Esophagus (tissue), 2 donors: ENCODE results near the gene SLC8B1. TPM values are rescaled to one million over a fixed set of nuclear protein-coding genes. Genes with fewer than 3 reads are reported as not detected.

Source experiments
- polyA plus RNA-seq, 2 donors: library from polyadenylated mRNA; stranded (reverse); fragments of 200-250 nt; gene quantifications; one replicate each; pipeline ENCODE4 v1.2.3, GENCODE V29; 2013
- donor health status: healthy with polysubstance abuse.
- donor health status: Bipolar disorder and iron deficiency.

Gene SLC8B1
- polyA plus RNA-seq, 2 donors, result 17.2 to 19.3 TPM

Other genes with a start within 250 kb of the SLC8B1 start
- gene RASAL1, start 199.3 kb downstream of the SLC8B1 start, polyA plus RNA-seq, result 10 to 100 TPM; 43.4 to 52.7 TPM
- gene CFAP73, start 185.4 kb downstream of the SLC8B1 start, polyA plus RNA-seq, result under 1 TPM; 0.35 to 0.73 TPM
- gene DDX54, start 149.6 kb downstream of the SLC8B1 start, polyA plus RNA-seq, result 10 to 100 TPM; 34.3 to 49.1 TPM
- 10 to 100 TPM in 1 of 2 donors, 1 to 10 TPM in 1; 6.8 to 14.6 TPM for gene RITA1, start 149.4 kb downstream of the SLC8B1 start, polyA plus RNA-seq
- gene TPCN1, start 113.6 kb downstream of the SLC8B1 start, polyA plus RNA-seq, result 10 to 100 TPM; 30.9 to 57.6 TPM
- 1 to 10 TPM; 6.5 to 7.2 TPM for gene PLBD2, start 23.5 kb upstream of the SLC8B1 start, polyA plus RNA-seq
- gene SDS, start 68.8 kb upstream of the SLC8B1 start, polyA plus RNA-seq, result under 1 TPM in 1 of 2 donors, not detected in 1; 0.09 TPM
- gene SDSL, start 87.3 kb upstream of the SLC8B1 start, polyA plus RNA-seq, result 1 to 10 TPM in 1 of 2 donors, under 1 TPM in 1; 0.65 to 1.3 TPM
- not detected for gene LHX5, start 136.8 kb upstream of the SLC8B1 start, polyA plus RNA-seq